ENCODE data around the gene DCTN5.

Gene DCTN5

DNA sequence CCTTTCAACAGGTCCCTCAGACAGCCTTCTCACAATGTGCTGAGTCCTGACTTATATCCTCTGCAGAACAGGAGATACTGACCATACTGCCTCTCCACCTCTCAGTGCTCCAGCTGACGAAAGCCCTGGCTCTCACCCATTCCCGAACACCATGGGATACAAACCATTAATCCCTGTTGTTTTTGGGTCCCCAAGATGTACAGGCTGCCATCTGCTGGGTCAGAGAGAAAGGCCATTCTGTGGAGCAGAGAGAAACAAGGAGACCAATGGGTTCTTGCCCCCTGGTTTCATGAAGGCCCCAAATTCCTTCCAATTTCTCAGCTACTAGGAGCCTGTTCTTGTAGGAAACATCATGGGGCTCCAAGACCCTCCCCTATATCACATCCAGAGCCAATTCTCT lies 68.7 kb downstream of the DCTN5 start:
- Histone ChIP-seq H3K79me2 (ENCODE audit: insufficient read depth, low read depth) (no peaks in the 10 kb centered on the region), H3K36me3 (ENCODE audit: insufficient read depth) (no peaks in the 10 kb centered on the region), H3K27me3 (ENCODE audit: insufficient read depth, low read depth) (no peaks in the 10 kb centered on the region), H2AFZ (ENCODE audit: low read depth) (no peak overlapping the region), H3K4me1 (ENCODE audit: low read depth, poor library complexity, severe bottlenecking) (no peaks in the 10 kb centered on the region), H3K4me2 (no peak overlapping the region), H3K27ac (no peak overlapping the region), H4K20me1 (ENCODE audit: insufficient read depth) (no peaks in the 10 kb centered on the region), H3K9ac (no peak overlapping the region), H3K4me3 (IDR thresholded peaks at IDR 0.05; ENCODE audit: insufficient read depth, low read depth, low read length) (no peak overlapping the region)
- TF ChIP-seq CTCF (conservative IDR thresholded peaks at IDR 0.05; ENCODE audit: low read depth, low read length): no peak

DNA sequence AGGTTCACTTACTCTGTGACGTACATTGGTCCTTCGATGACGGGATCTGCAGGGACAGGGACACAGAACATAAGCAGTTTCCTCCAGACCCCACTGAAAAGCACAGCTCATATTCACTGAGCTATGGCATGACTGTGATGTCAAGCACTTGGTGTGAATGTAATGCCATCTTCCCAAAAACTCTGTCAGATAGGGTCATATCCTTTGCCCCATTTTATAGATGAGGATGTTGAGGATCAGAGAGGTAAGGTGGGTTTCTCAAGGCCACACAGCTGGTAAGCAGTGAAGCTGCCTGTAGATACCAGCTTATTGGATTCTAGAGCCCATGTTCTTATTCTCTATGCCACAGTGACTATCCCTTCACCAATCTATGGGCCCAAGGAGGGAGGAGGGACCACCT lies 69.2 kb downstream of the DCTN5 start:
- TF ChIP-seq CTCF (conservative IDR thresholded peaks at IDR 0.05; ENCODE audit: low read depth, low read length): no peak
- H3K4me3 ChIP-seq (IDR thresholded peaks at IDR 0.05; ENCODE audit: insufficient read depth, low read depth, low read length): no peak overlapping the region
- H2AFZ ChIP-seq (ENCODE audit: low read depth): no peak overlapping the region
- no peak overlapping the region for H3K9ac ChIP-seq
- no peaks in the 10 kb centered on the region for H3K27me3 ChIP-seq (ENCODE audit: insufficient read depth, low read depth)
- no peaks in the 10 kb centered on the region for H4K20me1 ChIP-seq (ENCODE audit: insufficient read depth)
- H3K36me3 ChIP-seq (ENCODE audit: insufficient read depth): no peaks in the 10 kb centered on the region
- H3K4me1 ChIP-seq (ENCODE audit: low read depth, poor library complexity, severe bottlenecking): no peaks in the 10 kb centered on the region
- no peak overlapping the region for H3K27ac ChIP-seq
- no peak overlapping the region for H3K4me2 ChIP-seq
- no peaks in the 10 kb centered on the region for H3K79me2 ChIP-seq (ENCODE audit: insufficient read depth, low read depth)

DNA sequence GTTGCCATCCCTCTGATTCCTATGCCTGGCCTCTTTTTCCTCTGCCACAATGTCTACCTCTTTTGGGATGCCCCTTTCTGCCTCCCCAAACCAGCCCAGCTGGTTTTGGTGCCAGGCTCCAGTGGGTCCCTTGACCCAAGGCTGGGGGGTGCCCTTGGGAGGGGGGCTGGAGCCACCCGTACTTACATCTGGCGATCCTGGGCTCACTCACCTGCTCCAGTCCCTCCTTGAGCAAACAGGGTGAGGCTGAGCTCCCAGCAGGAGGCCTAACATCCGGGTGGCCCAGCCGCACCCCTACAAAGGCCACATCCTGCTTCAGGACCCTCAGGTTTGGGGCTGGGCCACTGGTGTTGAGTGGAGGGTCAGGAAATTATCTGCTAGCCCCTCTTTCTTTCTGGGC lies 70.5 kb downstream of the DCTN5 start:
- Histone ChIP-seq H3K27ac (no peak overlapping the region), H3K27me3 (ENCODE audit: insufficient read depth, low read depth) (no peaks in the 10 kb centered on the region), H2AFZ (ENCODE audit: low read depth) (no peak overlapping the region), H4K20me1 (ENCODE audit: insufficient read depth) (no peaks in the 10 kb centered on the region), H3K4me2 (no peak overlapping the region), H3K4me3 (IDR thresholded peaks at IDR 0.05; ENCODE audit: insufficient read depth, low read depth, low read length) (no peak overlapping the region), H3K4me1 (ENCODE audit: low read depth, poor library complexity, severe bottlenecking) (no peaks in the 10 kb centered on the region), H3K79me2 (ENCODE audit: insufficient read depth, low read depth) (no peaks in the 10 kb centered on the region), H3K36me3 (ENCODE audit: insufficient read depth) (no peaks in the 10 kb centered on the region), H3K9ac (no peak overlapping the region)
- TF ChIP-seq CTCF (conservative IDR thresholded peaks at IDR 0.05; ENCODE audit: low read depth, low read length): no peak

- H3K4me2 ChIP-seq: no peak within 1 kb of the TSS
Measured at GRCh38 chr16:23712976-23713375, 71.7 kb downstream of the DCTN5 start, which contains the start of gene ERN2. Gene ERN2 (minus strand): TSS chr16:23713222. CDS start chr16:23713187, 35 bp downstream.

More at GRCh38 chr16:23712976-23713375, 71.7 kb downstream of the DCTN5 start, which contains the start of gene ERN2:
- Histone ChIP-seq H3K27me3 (ENCODE audit: insufficient read depth, low read depth) (no peaks in the 10 kb centered on the region), H3K79me2 (ENCODE audit: insufficient read depth, low read depth) (no peaks in the 10 kb centered on the region), H3K4me3 (IDR thresholded peaks at IDR 0.05; ENCODE audit: insufficient read depth, low read depth, low read length) (no peak within 1 kb of the TSS), H3K9ac (no peak within 1 kb of the TSS), H3K27ac (no peak within 1 kb of the TSS), H3K4me1 (ENCODE audit: low read depth, poor library complexity, severe bottlenecking) (no peaks in the 10 kb centered on the region), H4K20me1 (ENCODE audit: insufficient read depth) (no peaks in the 10 kb centered on the region), H3K36me3 (ENCODE audit: insufficient read depth) (no peaks in the 10 kb centered on the region), H2AFZ (ENCODE audit: low read depth) (no peak within 1 kb of the TSS)
- TF ChIP-seq CTCF (conservative IDR thresholded peaks at IDR 0.05; ENCODE audit: low read depth, low read length): no peak

Data from KMS-11 (cell line).